Activated naive CD4-positive, alpha-beta T cell treated with anti-CD3 and anti-CD28 coated beads for 36 hours (primary cell): Measurements from ENCODE around the gene DYNC1H1. TPM values are rescaled to one million over a fixed set of nuclear protein-coding genes. Genes with fewer than 3 reads are reported as not detected.

Experiments used
- CTCF ChIA-PET: fragments of 350-600 bp; sonication (Branson Sonifier 250); formaldehyde crosslinking; loops from one replicate; lab custom pipeline; 2021; ENCODE audit warnings: antibody characterized with exemption; lab: Charles Lee
- DNase-seq: peaks from one replicate; pipeline ENCODE4 v3.0.0-alpha.2; 2020
- H3K27ac Mint-ChIP-seq: one replicate; pipeline ENCODE4 v1.8.0; 2021; ENCODE audit warnings: mild to moderate bottlenecking, mixed read lengths
- H3K27me3 Mint-ChIP-seq: one replicate; pipeline ENCODE4 v1.8.0; 2021; ENCODE audit warnings: low read depth, mixed read lengths
- H3K36me3 Mint-ChIP-seq: one replicate; pipeline ENCODE4 v1.8.0; 2021; ENCODE audit warnings: low read depth, mixed read lengths
- H3K4me1 Mint-ChIP-seq: one replicate; pipeline ENCODE4 v1.8.0; 2021; ENCODE audit warnings: low read depth, mixed read lengths
- H3K4me3 Mint-ChIP-seq: one replicate; pipeline ENCODE4 v1.8.0; 2021; ENCODE audit warnings: mild to moderate bottlenecking, moderate library complexity, mixed read lengths
- H3K9me3 Mint-ChIP-seq: one replicate; pipeline ENCODE4 v1.8.0; 2021; ENCODE audit warnings: mixed read lengths
- intact Hi-C: fragments of 100-400 bp; cut with micrococcal nuclease; formaldehyde crosslinking; loops from one replicate; pipeline ENCODE4 v1.15.1; 2023
- total RNA-seq, 2 experiments: library from RNA; stranded (reverse); gene quantifications; one replicate each; pipeline ENCODE4 v1.2.3, GENCODE V29; 2021

The DYNC1H1 gene
- total RNA-seq, 2 experiments from 2014 or later: 207 to 208 TPM

DNA sequence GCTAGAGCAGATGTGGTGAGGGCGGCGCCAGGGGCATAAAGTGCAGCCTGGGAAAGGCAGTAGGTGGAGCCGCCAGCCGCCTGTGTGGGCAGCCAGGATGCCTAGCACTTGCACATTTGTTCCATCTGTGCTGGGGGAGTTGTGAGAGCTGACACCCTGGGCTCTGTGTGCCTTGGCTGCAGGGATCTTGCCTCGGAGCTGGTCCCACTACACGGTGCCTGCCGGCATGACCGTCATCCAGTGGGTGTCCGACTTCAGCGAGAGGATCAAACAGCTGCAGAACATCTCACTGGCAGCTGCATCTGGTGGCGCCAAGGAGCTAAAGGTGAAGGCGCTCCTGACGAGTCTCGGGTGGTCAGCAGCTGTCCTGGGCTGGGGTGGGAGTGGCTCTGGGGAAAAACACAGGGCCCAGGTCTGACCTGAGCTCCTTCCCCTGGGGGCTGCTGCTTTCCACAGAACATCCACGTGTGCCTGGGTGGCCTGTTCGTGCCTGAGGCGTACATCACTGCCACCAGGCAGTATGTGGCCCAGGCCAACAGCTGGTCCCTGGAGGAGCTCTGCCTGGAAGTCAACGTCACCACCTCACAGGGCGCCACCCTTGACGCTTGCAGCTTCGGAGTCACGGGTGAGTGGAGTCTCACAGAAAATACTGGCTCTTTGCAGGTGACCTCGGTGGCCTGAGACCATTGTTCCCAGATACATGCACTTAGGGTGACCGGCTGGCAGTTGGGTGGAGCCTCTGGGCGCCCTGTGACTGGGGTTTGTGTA, 85.1 kb downstream of the DYNC1H1 start:
- peaks cover 29% of the 10 kb centered on the region for H3K36me3 Mint-ChIP-seq
- H3K4me1 Mint-ChIP-seq: no peaks in the 10 kb centered on the region
- CTCF ChIA-PET: interaction anchor here (1.3 kb wide), 1 partner anchor 47 kb away, joined by 3 read pairs; no protein-coding TSS in a partner anchor
- no peak overlapping the region for H3K4me3 Mint-ChIP-seq
- intact Hi-C loops: loop anchor here (5.0 kb wide), 2 partner anchors 48 to 263 kb away; no protein-coding TSS in a partner anchor
- no peak for DNase-seq
- no peaks in the 10 kb centered on the region for H3K27me3 Mint-ChIP-seq
- H3K9me3 Mint-ChIP-seq: no peaks in the 10 kb centered on the region
- H3K27ac Mint-ChIP-seq: no peak overlapping the region

DNA sequence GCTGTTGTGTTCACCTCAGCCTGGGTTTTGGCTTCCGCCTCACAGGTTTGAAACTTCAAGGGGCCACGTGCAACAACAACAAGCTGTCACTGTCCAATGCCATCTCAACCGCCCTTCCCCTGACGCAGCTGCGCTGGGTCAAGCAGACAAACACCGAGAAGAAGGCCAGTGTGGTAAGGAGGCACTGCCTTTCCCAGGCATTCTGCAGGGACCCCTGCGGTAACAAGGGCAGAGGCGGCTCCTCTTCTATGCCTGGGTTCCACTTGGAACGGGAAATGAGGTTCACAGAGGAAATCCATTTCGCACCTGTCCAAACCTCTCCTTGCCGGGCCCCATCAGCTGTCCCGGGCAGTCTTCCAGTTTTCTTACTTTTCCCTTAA, 85.6 kb downstream of the DYNC1H1 start:
- no peaks in the 10 kb centered on the region for H3K4me1 Mint-ChIP-seq
- H3K9me3 Mint-ChIP-seq: no peaks in the 10 kb centered on the region
- H3K4me3 Mint-ChIP-seq: no peak overlapping the region
- intact Hi-C loops: no loop called here
- no peaks in the 10 kb centered on the region for H3K27me3 Mint-ChIP-seq
- H3K36me3 Mint-ChIP-seq: peaks cover 27% of the 10 kb centered on the region
- H3K27ac Mint-ChIP-seq: no peak overlapping the region
- CTCF ChIA-PET: interaction anchor here (1.3 kb wide), 1 partner anchor 47 kb away, joined by 3 read pairs; no protein-coding TSS in a partner anchor
- DNase-seq: no peak

DNA sequence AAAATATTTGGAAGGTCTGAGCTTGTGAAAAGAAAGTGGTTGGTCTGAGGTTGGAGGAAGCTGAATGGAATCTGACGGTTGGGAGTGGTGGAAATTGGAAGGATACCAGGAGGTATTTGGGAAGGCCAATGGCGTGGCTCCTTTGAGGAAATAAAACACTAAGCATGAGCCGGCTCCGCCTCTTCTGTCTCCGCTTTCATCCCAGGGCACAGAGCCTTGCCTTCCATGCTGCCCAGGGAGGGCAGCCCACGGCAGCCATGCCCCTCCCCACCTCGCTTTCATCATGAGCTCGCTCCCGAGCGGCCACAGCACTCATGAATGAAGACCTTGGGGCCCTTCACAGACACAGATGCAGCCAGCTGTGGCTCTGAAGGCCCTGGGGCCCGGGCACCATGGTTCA, 86.3 kb downstream of the DYNC1H1 start:
- no peaks in the 10 kb centered on the region for H3K4me1 Mint-ChIP-seq
- H3K27me3 Mint-ChIP-seq: no peaks in the 10 kb centered on the region
- no peaks in the 10 kb centered on the region for H3K9me3 Mint-ChIP-seq
- peaks cover 27% of the 10 kb centered on the region for H3K36me3 Mint-ChIP-seq
- intact Hi-C loops: no loop called here
- no peak for DNase-seq
- no peak overlapping the region for H3K27ac Mint-ChIP-seq
- H3K4me3 Mint-ChIP-seq: no peak overlapping the region
- CTCF ChIA-PET: interaction anchor here (1.5 kb wide), 1 partner anchor 263 kb away, joined by 3 read pairs; no protein-coding TSS in a partner anchor

DNA sequence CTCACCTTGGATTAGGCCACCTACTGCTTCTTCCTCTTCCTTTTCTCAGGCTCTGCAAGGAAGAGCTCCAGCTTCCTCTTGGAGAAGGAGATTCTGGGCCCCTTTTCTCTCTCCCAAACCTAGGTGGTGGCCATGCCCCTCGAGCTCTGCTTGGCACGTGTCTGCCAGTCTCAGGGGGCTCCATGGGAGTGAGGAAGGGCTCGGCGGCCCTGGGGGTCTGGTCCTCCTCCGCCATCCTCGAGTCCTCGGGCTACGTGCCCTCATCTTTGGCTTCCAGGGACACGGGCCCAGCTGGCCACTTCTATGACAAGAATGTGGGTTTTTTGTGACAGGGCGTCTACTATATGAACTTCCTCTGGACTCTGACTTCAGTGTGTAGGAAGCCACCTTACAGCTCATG, 88.1 kb downstream of the DYNC1H1 start:
- no peak overlapping the region for H3K27ac Mint-ChIP-seq
- H3K9me3 Mint-ChIP-seq: no peaks in the 10 kb centered on the region
- peaks cover 24% of the 10 kb centered on the region for H3K36me3 Mint-ChIP-seq
- no peaks in the 10 kb centered on the region for H3K27me3 Mint-ChIP-seq
- H3K4me3 Mint-ChIP-seq: no peak overlapping the region
- DNase-seq: no peak
- intact Hi-C loops: no loop called here
- CTCF ChIA-PET: no interaction called here
- H3K4me1 Mint-ChIP-seq: no peaks in the 10 kb centered on the region

DNA sequence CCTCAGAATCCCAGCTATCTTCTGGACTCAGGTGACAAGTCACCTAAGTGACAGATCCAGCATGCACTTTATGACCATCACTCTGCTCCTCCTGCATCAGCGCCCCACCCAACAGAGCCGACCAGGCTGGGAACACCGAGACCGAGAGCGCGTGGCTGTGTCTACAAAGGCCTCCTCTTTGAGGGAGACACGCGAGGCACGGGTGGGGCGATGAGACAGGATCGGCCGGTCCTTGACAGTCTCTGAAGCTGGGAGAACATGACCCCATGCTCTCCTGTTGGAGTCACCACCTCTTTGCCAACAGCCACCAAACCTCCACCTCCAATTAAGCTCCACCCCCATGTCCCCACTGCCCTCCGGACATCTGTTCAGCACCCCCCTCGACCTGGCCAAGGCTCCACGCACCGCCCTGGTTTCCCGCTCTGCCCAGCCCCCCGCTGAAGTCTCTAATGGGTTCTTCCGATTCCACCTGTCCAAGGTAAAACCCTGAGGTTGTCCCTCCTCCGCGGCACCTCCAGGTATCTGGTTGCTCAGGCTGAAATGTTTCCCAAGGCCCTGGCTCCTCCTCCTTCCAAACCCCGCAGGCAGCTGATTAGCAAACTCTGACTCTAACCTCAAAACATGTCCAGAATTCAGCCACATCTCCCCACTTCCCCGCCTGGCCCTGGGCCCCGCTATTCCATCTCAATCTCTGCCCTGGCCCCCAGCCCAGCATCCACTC, 91.0 kb downstream of the DYNC1H1 start:
- Mint-ChIP-seq H3K9me3 (no peaks in the 10 kb centered on the region), H3K27me3 (no peaks in the 10 kb centered on the region), H3K27ac (no peak overlapping the region), H3K36me3 (peaks cover 9% of the 10 kb centered on the region), H3K4me3 (no peak overlapping the region), H3K4me1 (no peaks in the 10 kb centered on the region)
- no peak for DNase-seq
- CTCF ChIA-PET: no interaction called here
- intact Hi-C loops: no loop called here

DNA sequence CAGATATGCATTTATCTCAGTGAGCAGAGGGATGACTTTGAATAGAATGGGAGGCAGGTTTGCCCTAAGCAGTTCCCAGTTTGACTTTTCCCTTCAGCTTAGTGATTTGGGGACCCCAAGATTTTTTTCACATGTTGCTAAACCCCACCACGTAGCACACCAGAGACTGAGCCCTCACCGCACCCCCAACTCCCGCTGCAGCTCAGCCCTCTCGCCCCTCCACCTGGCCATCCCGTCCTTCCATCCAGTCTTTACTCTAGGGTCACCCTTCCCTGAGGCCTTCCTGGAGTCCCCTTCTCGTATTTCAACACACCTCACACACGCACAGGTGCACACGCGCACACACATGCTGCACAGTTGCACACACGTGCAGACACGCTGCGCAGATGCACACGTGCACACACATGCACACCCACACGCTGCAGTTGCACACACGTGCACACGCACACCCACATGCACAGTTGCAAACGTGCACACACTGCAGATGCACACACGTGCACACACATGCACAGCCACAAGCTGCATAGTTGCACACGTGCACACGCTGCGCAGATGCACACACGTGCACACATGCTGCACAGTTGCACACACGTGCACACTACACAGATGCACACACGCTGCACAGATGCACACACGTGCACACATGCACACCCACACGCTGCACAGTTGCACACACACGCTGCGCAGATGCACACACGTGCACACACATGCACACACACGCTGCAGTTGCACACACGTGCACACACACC, 92.5 kb downstream of the DYNC1H1 start:
- Mint-ChIP-seq H3K4me3 (no peak overlapping the region), H3K27ac (no peak overlapping the region), H3K36me3 (peaks cover 2% of the 10 kb centered on the region), H3K27me3 (no peaks in the 10 kb centered on the region), H3K4me1 (no peaks in the 10 kb centered on the region), H3K9me3 (no peaks in the 10 kb centered on the region)
- CTCF ChIA-PET: no interaction called here
- intact Hi-C loops: no loop called here
- no peak for DNase-seq

DNA sequence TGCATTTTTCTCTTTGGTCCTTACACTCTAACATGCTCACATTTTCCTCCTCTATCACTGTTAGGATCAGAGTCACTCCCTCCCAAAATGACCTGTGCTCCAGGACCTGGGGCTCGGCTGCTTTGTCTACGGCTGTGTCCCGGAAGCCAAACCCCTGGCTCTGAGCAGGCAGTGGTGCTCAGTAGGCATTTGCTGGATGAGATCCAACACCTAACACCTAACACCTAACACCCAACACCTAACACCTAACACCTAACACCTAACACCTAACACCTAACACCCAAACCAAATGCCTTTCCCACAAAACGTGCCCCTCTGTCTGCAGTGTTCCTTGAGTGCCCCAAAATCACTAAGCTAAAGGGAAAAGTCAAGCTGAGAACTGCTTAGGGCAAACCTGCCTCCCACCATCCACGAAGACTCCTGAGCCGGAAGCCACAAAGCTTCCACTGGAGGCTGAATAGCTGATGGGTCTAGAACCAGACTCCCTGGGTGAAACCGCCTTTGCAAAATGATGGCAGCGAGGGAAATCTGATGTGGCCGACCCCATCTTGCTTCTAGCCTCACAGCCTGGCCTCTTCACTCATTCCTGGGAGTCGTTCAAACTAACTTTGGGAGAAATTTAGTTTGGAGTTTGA, 93.2 kb downstream of the DYNC1H1 start:
- H3K27me3 Mint-ChIP-seq: no peaks in the 10 kb centered on the region
- intact Hi-C loops: no loop called here
- CTCF ChIA-PET: no interaction called here
- no peak overlapping the region for H3K4me3 Mint-ChIP-seq
- H3K9me3 Mint-ChIP-seq: no peaks in the 10 kb centered on the region
- no peak for DNase-seq
- no peaks in the 10 kb centered on the region for H3K36me3 Mint-ChIP-seq
- no peaks in the 10 kb centered on the region for H3K4me1 Mint-ChIP-seq
- no peak overlapping the region for H3K27ac Mint-ChIP-seq

DNA sequence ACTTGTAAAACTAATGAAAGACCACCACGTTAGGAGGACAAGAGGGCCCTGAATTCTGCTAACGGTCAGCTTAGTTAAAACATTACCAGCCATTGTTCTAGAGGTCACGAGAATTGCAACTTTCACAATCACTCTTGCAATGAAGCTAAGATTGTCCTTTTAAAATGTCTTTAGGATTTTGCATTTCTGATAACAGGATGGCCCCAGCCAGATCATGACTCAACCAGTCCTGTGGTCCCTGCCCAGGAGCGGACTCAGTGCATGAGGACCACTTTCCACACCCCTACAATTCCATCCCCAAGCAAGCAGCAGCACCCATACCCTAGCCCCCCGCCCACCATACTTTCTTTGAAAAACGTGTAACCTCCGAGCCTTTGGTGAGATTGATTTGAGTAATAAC, 93.8 kb downstream of the DYNC1H1 start:
- CTCF ChIA-PET: no interaction called here
- no peak for DNase-seq
- intact Hi-C loops: no loop called here
- no peaks in the 10 kb centered on the region for H3K9me3 Mint-ChIP-seq
- H3K4me3 Mint-ChIP-seq: no peak overlapping the region
- H3K27me3 Mint-ChIP-seq: no peaks in the 10 kb centered on the region
- H3K36me3 Mint-ChIP-seq: no peaks in the 10 kb centered on the region
- H3K27ac Mint-ChIP-seq: no peak overlapping the region
- H3K4me1 Mint-ChIP-seq: no peaks in the 10 kb centered on the region

DNA sequence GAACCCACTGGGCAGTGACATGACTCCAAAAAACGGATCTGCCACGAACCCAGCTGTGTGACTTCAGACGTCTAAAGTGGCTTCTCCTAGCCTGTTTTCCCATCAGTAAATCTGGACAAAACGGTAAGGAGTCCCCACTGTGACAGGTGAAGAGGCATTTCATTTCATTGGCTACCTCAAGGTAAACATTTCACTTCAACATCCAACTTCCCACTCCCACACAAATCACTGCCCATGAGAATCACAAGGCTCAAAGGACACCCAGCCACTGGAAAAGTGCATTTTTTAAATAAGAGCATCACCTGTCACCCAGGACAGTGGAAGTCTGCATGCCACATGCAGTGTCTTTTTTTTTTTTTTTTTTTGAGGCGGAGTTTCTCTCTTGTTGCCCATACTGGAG, 94.6 kb downstream of the DYNC1H1 start:
- H3K27me3 Mint-ChIP-seq: no peaks in the 10 kb centered on the region
- intact Hi-C loops: no loop called here
- no peaks in the 10 kb centered on the region for H3K36me3 Mint-ChIP-seq
- H3K9me3 Mint-ChIP-seq: no peaks in the 10 kb centered on the region
- no peaks in the 10 kb centered on the region for H3K4me1 Mint-ChIP-seq
- no peak for DNase-seq
- H3K27ac Mint-ChIP-seq: no peak overlapping the region
- no peak overlapping the region for H3K4me3 Mint-ChIP-seq
- CTCF ChIA-PET: no interaction called here

DNA sequence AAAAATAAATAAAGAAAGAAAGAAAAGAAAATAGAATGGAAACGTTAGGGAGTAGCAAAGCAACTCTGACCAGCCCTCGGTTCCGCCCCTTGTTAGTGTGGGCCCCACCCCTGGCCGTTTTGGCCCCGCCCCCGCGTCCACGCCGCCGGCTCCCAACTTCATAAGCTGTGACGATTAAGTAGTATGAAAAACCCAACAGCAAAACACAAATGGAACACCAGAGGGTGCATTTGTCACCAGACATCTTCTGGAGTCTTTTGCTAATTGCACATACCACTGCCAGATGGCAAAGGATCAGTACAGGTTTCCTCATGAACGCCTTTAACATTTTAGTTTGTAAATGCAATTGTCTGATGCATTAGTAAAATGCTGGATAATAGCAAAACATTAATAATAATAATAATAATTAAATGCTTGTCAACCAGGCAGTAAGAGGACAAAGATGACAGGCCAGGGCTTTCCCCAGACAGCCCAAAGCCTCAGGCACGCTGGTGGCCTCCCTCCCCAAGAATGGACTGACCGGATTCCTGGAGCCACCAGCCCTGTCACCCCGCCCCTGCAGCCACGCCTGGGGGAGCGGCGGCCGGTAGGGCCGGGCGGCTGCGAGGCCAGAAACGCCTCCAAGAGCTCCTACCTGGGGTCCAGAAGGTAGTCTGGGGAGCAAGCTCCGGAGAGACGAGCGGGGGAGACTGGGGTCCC, 98.9 kb downstream of the DYNC1H1 start:
- Mint-ChIP-seq H3K4me1 (no peaks in the 10 kb centered on the region), H3K4me3 (no peak overlapping the region), H3K9me3 (no peaks in the 10 kb centered on the region), H3K27ac (no peak overlapping the region), H3K27me3 (no peaks in the 10 kb centered on the region), H3K36me3 (no peaks in the 10 kb centered on the region)
- peak; percentile 71 for DNase-seq
- CTCF ChIA-PET: interaction anchor here (0.6 to 2.8 kb wide), 7 partner anchors 33 to 397 kb away, joined by 3 to 19 read pairs (median 5); no protein-coding TSS in a partner anchor
- intact Hi-C loops: loop anchor here (1.0 to 2.0 kb wide), 3 partner anchors 33 to 356 kb away; no protein-coding TSS in a partner anchor

DNA sequence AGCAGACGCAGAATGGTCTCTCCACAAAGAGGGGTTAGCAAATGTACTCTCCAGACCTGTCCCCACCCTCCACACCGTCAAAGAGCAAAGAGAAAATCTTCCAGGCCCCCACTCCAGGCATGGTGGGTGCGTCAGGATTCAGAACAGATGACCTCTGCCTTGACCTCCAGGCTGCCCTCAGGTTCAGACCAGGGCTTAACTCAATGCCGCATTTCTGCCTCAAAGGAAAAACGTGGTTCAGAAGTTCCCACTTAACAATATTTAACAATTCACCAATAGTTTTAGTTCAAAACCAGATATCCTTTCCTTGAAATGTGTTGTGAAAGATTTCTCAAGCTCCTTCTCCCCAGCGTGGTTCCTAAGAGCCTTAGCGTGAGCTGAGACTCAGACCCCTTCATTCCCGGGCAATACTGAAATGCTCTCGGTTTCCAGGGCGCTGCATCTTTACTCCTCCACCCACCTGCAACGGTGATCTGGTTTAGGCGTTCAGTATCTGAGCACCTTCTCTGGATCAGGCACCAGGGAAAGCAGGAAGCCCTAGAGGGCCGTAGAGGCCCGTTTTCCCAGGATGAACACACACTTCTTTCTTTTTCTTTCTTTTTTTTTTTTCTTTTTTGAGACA, 99.5 kb downstream of the DYNC1H1 start:
- H3K4me1 Mint-ChIP-seq: no peaks in the 10 kb centered on the region
- H3K4me3 Mint-ChIP-seq: no peak overlapping the region
- intact Hi-C loops: loop anchor here (1.0 to 2.0 kb wide), 3 partner anchors 32 to 357 kb away; no protein-coding TSS in a partner anchor
- no peaks in the 10 kb centered on the region for H3K36me3 Mint-ChIP-seq
- no peaks in the 10 kb centered on the region for H3K27me3 Mint-ChIP-seq
- CTCF ChIA-PET: interaction anchor here (1.0 to 2.8 kb wide), 6 partner anchors 33 to 303 kb away, joined by 3 to 19 read pairs (median 4); no protein-coding TSS in a partner anchor
- no peak for DNase-seq
- no peaks in the 10 kb centered on the region for H3K9me3 Mint-ChIP-seq
- H3K27ac Mint-ChIP-seq: no peak overlapping the region
